HG03439 (cell line): Measurements from ENCODE around the gene ST14.
"Not testable (repeated sequence)": the region's sequence is repeated elsewhere in the genome, so short reads cannot be mapped to it uniquely, and the experiment has no call there.

Experiments
- ATAC-seq: cut with Tn5 transposase; IDR thresholded peaks from one replicate; pipeline ENCODE4 v1.9.1; 2021; ENCODE audit warnings: mild to moderate bottlenecking, moderate library complexity; ENCODE audit not compliant: unreplicated experiment

The ST14 gene

DNA sequence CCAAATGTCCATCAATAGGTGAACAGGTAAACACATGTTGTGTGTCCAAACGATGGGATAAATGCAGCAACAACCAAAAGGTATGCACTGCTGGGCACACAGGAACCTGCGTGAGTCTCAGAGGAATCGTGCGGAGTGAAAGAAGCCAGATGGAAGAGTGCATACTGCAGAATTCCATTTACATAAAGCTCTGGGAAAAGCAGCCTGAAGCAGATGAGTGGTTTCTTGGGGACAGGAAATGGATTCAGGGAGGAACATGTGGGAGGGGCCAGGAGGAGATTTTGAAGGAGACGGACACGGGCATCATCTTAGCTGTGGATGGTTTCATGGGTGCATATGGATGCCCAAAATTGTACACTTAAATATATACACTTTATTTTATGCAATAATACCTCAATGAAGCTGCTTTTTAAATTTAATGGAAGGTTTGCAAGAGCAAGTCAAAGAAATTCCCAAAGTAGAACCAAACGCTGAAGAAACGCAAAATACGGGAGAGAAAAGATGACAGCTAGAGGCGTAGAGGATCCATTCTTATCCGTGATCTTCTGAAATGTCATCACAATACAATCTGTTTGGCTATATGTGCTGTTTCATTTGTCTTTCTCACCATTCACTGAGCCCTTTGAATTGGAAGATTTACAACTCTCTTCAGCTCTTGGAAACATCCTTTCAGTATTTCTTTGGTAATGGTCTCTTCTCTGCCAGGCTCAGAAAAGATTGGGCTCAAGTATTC, 24.5 kb downstream of the ST14 start:
- ATAC-seq, result no peak

DNA sequence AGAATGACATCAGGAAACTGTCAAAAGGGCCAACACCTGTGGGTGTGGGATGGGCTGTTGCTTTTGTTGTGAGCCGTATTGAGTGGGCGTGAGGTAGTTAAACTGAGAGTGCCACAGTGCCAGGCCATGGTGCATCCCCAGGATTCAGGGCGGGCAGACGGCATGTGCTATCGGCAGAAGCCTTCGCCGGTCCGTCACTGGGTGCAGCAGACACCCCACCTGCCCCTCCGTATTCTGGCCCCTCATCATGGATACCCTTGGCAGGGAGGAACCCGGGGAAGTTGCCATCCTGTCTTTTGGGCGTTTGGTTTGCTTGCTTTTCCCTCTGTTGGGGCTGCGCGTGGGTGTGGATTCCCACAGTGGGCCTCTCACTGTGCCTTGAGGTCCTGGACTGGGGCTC, 27.5 kb downstream of the ST14 start:
- no peak for ATAC-seq

DNA sequence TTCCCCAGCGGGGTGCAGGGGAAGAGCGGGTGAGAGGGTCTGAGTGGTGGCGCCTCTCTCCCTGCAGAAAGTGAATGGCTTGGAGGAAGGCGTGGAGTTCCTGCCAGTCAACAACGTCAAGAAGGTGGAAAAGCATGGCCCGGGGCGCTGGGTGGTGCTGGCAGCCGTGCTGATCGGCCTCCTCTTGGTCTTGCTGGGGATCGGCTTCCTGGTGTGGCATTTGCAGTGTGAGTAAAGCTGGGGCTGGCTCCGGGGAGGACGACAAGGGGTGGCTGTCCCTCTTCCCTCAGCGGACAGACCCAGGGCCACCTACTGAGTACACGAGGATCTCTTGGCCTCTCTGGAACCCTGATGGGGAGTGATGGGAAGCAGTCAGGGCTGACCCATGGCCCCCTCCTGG, 28.5 kb downstream of the ST14 start:
- no peak for ATAC-seq

DNA sequence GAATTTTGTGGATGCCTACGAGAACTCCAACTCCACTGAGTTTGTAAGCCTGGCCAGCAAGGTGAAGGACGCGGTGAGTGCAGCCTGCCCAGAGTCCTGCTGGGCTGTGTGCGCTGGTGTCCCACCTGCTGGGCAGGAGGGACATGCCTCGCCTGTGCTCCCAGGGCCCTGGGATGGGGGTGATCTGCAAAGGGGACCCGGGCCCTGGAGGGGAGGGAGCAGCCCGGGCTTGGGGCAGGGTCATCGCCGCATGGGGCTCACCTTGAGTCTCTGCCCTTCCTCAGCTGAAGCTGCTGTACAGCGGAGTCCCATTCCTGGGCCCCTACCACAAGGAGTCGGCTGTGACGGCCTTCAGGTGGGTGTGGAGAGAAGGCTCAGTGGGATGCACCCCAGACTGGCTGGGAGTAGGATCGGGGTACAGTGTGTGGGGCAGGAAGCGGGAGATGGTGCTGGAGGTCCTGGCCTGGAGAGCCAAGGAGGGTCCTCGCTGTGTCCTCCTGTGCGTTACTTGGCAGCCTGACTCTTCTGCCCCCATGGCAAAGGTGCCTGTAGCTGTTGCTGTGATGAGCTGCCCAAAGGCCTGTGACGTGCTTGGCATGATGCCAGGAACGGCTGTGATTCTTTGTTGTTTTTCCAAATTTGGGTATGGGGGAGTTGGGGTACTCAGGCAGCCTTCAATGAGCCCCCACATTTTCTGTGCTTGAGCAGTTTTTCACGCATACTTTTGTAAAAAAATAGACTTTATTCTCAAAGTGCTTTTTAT, 29.2 kb downstream of the ST14 start:
- no peak for ATAC-seq

DNA sequence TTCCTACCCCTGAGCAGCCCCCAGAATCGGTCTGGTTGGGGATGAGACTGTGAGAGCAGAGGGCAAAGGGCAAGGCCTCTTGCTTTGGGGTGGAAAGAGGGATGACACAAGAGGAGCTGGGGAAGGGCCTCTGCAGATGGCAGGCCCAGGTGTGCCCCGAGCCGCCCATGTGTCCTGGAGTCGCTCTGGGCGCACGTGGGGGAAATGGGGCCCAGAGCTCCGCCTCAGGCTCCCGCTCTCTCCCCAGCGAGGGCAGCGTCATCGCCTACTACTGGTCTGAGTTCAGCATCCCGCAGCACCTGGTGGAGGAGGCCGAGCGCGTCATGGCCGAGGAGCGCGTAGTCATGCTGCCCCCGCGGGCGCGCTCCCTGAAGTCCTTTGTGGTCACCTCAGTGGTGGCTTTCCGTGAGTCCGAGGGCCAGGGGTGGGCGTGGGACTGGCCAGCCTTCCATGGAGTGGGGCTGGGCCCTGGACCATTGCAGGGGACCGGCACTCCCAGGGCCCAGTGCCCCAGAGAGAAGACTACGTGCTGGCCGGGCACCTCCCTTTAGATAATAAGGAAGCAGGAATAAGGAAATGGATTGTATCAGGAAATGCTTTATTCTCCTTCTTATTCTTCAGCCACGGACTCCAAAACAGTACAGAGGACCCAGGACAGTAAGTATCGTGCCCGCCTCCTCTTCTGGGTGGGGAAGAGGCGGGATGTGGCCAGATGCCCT, 30.1 kb downstream of the ST14 start:
- no peak for ATAC-seq

DNA sequence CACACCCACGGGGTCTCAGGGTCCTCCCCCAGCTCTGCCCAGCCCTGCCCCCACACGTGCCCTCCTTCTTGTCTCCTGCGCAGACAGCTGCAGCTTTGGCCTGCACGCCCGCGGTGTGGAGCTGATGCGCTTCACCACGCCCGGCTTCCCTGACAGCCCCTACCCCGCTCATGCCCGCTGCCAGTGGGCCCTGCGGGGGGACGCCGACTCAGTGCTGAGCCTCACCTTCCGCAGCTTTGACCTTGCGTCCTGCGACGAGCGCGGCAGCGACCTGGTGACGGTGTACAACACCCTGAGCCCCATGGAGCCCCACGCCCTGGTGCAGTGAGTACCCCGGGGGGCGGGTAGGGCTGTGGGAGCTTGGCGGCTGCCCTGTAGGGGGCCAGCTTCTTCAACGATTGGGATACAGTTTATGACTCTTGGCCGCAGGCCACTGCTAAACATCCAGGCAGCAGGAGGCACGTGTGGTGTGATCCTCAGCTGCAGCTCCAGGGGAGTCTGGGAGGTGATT, 30.8 kb downstream of the ST14 start:
- ATAC-seq, result no peak

DNA sequence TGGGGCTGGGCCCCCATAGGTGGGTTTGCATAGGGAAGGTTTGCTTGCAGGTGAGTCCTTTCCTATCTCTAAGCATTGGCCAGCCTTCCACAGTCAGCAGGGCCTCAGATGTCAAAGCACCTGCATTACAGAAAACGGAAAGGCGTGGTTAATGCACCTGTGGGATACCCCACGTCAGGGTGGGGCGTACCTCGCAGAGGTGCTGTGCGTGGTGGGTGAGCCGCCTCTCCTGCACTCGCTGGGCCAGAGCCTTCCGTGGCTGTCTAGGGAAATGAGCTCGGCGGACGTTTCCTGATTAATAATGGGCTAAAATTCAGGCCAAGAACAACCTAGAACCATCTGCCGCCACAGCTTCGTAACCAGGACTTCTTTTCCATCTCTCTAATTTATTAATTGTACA, 32.3 kb downstream of the ST14 start:
- ATAC-seq, result no peak

DNA sequence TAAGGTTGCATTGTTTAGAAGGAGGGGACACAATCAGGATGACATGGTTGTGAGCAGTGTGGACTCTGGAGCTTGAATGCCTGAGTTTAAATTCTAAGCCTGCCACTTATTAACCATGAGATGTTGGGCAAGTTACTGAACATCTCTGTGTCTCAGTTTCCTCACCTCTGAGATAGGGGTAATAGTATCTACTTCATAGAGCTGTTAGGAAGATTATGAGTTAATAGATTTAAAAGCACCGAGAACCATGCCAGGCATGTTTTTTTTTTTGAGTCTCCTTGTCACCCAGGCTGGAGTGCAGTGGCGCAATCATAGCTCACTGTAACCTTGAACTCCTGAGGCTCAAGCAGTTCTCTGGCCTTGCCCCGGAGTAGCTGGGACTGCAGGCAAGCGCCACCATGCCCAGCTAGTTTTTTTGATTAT, 33.3 kb downstream of the ST14 start:
- ATAC-seq, result no peak

DNA sequence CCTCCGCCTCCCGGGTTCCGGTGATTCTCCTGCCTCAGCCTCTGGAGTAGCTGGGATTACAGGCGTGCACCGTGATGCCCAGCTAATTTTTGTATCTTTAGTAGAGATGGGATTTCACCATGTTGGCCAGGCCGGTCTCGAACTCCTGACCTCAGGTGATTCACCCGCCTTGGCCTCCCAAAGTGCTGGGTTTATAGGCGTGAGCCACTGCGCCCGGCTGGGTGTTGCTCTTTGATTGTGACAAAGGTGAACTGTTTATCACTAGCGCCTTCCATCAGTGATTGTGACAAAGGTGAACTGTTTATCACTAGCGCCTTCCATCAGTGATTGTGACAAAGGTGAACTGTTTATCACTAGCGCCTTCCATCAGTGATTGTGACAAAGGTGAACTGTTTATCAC, 34.0 kb downstream of the ST14 start:
- not testable (repeated sequence) for ATAC-seq

DNA sequence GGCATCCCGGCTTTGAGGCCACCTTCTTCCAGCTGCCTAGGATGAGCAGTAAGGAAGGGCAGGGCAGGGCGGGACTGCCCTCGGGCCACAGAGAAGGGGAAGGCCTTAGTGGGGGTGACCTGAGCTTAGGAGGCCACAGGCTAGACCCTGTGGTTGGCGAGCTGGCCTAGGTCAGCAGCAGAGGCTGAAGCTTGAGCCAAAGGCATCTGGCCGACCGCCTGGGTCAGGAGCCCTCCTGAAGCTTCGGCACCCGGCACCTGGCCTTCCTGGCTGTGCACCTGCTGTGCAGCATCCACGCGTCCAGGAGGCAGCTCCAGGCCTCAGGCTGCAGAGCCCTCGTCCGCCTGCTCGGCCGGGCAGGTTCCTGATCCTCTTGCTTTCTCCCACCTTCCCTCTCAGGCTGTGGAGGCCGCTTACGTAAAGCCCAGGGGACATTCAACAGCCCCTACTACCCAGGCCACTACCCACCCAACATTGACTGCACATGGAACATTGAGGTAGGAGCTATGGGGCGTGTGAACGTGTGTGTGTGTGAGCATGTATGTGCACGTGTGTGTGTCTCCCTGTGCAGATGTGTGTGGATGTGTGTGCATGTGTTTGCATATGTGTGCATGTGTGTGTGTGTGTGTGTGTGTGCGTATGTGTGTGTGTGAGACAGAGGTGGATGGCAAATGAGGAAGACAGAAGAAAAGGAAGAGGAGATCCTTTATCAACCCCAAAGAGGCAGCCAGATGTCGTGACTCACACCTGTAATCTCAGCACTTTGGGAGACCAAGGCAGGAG, 34.9 kb downstream of the ST14 start:
- no peak for ATAC-seq

DNA sequence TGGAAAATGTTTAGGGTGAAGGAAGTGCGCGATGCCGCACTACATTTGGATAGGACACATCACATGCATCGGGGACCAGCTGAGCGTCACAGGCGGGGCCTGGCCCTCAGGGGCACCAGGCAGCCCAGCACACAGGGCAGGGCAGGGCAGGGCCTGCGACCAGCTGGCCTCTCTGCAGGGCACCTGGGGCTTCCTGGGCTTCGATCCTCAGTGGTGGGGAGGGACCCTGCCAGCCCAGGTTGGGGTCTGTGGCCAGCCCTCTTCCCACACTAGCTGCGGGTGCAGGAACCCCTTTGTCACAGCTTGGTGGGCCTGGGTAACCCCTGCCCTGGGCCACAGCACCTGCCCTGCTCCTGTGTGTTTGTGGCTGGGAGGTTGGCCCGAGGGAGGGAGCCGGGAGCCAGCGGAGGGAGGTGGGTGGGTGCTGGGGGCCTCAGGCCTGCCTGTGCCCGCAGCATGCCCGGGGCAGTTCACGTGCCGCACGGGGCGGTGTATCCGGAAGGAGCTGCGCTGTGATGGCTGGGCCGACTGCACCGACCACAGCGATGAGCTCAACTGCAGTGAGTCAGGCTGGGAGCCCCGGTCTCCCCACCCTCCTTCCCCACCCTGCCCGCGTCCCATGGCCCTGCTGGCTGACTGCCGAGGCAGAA, 37.9 kb downstream of the ST14 start:
- no peak for ATAC-seq

DNA sequence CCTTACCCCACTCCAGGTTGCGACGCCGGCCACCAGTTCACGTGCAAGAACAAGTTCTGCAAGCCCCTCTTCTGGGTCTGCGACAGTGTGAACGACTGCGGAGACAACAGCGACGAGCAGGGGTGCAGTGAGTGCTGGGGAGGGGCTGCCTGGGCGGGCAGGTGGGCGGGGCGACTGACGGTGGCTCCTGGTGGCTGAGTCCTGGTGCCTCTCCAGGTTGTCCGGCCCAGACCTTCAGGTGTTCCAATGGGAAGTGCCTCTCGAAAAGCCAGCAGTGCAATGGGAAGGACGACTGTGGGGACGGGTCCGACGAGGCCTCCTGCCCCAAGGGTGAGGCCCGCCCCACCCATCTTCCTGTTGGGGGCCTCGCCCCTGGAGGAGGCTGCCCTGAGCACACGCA, 38.7 kb downstream of the ST14 start:
- no peak for ATAC-seq

DNA sequence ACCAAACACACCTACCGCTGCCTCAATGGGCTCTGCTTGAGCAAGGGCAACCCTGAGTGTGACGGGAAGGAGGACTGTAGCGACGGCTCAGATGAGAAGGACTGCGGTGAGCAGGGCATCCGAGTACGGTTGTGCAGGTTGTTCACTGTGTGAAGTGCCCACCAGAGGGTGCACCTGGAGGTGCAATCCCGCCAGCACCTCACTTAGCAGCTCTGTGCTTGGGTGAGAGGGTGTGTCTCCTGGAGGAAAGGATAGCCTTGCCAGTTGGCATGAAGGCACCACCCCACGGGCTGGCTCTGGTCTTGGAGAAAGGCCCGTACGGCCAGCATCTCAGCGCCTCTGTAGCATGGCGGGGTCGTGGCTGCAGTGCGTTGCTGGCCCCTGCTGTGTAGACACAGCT, 39.4 kb downstream of the ST14 start:
- ATAC-seq, result no peak

DNA sequence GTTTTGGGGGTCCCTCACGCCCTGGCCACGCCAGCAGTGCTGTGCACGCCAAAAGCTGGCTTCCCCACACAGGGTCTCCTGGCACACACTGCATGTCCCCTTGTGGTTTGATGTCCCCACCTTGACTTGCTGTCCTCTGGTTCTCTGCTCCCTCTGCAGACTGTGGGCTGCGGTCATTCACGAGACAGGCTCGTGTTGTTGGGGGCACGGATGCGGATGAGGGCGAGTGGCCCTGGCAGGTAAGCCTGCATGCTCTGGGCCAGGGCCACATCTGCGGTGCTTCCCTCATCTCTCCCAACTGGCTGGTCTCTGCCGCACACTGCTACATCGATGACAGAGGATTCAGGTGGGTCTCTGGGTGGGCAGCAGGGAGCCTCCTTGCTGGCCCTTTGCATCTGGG, 40.2 kb downstream of the ST14 start:
- no peak for ATAC-seq

DNA sequence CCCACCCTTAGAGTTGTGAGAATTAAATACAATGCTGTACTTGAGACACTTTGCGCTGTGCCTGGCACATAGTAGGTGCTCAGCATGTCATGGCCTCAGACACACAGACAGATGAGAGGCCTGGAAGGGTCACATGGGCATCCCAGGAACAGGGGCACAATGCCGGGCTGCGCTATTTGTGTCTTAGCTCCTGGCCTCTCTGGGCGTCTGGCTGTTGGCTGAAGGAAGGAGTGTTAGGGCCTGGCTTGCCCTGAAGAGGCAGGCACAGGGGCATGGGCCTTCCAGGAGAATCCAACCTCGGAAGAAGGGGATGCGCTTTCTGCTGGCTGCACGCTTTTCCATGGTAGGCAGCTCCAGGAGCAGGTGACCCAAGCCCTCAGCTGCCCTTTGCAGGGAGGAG, 41.4 kb downstream of the ST14 start:
- ATAC-seq, result no peak

DNA sequence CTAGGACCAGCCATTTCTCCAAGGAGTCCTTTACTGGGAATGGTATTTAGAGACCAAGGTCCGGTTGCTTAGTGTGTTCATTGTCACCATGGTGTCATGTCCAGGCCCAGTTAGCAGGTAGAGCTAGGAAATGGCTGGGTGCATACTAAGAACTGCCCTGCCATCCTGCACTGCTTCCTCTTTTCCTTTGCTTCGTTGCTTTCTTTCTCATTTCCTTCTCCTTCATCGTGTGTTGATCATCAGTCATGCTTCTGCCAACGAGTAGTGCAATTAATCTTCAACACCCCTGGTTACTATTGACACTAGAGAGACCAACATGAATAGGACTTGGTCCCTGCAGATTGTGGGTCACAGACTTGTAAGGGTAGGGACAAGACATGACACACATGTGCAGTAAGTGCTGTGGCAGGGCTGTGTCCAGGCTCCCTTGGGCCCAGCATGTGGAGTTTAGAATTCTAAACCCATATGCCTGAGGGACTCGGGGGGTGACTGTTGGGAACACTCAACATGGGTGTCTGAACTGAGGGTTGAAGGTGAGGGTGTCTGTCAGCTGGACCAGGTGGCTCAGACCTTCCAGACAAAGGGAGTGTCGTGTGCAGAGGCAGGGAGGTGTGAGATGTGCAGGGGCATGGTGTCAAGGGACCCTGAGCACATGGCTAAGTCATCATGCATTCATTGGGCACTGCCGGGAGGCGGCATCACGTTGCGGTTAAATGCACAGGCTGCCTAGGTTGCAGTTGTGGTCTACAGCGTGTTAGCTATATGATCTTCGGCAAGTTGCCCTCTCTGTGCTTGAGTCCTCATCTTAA, 42.6 kb downstream of the ST14 start:
- no peak for ATAC-seq

DNA sequence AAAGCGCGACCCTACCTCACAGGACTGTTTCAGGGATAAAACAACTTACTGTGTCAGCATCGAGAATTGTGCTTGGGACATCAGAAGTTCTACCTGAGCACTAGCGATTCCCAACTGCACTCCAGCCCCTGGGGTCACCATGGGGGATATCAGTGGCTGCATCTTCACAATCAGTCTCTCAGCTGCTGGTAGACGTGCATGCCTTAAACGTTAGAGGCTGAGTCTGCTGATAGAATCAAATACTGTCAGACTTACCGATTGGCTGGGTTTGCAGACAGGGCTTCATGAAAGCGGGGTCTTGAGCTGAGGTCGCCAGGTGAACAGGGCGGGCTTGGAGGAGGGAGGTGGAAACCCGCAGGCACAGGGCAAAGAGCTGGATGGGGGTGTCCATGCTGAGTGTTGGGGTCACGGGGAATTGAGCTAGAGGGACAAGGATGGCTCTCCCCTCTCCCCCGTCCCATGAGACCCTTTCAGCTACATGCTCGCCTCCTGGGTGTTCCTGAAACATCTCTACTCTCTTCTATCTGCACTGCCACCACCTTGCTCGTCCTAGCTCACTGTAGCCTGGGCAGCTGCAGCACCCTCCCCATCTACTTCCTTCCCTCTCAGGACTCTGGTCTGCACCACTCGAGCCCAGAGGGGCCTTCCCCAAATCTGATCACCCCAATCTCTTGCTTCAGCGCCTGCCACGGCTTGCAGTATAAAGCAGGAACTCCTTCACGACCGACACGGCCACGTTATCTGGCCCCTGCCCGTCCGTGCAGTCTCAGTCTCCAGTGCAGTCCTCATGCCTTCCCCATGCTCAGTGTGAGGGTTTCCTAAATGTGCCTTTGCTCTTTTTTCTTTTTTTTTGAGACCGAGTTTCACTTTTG, 43.5 kb downstream of the ST14 start:
- ATAC-seq, result no peak
